ENCODE data around the gene TMEM150A.
"Not testable (repeated sequence)": the region's sequence is repeated elsewhere in the genome, so short reads cannot be mapped to it uniquely, and the experiment has no call there.

- not testable (repeated sequence) for TF ChIP-seq CTCF, POLR2A, EP300 (IDR thresholded peaks at IDR 0.05)
Measured at GRCh38 chr2:85604133-85604444, 1.6 kb upstream of the TMEM150A start.
